Peyer's patch (tissue), 4 donors: ENCODE data around the gene C4BPA.

Experiments
- CTCF ChIP-seq, 6 experiments: fragments of 450-650 bp in 4 of 6; fragments of 200-600 bp in 2 of 6; sonication (generic) in 1 of 6; IDR thresholded peaks; one replicate each; pipeline ENCODE4 v1.5.1; 2017 to 2019; ENCODE audit warnings: antibody characterized with exemption in 6 of 6, mild to moderate bottlenecking in 3 of 6, moderate library complexity in 1 of 6
- POLR2A ChIP-seq, 2 donors: fragments of 450-650 bp; IDR thresholded peaks; one replicate each; pipeline ENCODE4 v1.5.1; 2017; ENCODE audit warnings: antibody characterized with exemption in 2 of 2, mild to moderate bottlenecking in 2 of 2, moderate library complexity in 2 of 2

- no peak for TF ChIP-seq CTCF (IDR thresholded peaks at IDR 0.05)
- TF ChIP-seq POLR2A (IDR thresholded peaks at IDR 0.05): no peak
These were observed 42.0 kb upstream of the C4BPA start for GRCh38 chr1:207062058-207062457.
